Endothelial cell (in vitro differentiated cells): ENCODE measurements around the gene UBXN1. TPM values are rescaled to one million over a fixed set of nuclear protein-coding genes. Genes with fewer than 3 reads are reported as not detected.

Experiments
- DNase-seq: peaks from one replicate; pipeline ENCODE4 v3.0.0; 2021; ENCODE audit warnings: low spot score
- H3K27ac Mint-ChIP-seq: one replicate; pipeline ENCODE4 v1.8.0; 2021; ENCODE audit warnings: mixed read lengths, inconsistent platforms; ENCODE audit not compliant: unreplicated experiment
- H3K27me3 Mint-ChIP-seq: one replicate; pipeline ENCODE4 v1.8.0; 2021; ENCODE audit warnings: mild to moderate bottlenecking, moderate library complexity, mixed read lengths, inconsistent platforms; ENCODE audit not compliant: unreplicated experiment
- H3K36me3 Mint-ChIP-seq: one replicate; pipeline ENCODE4 v1.8.0; 2021; ENCODE audit warnings: mild to moderate bottlenecking, low read depth, mixed read lengths, inconsistent platforms; ENCODE audit not compliant: unreplicated experiment
- H3K4me1 Mint-ChIP-seq: one replicate; pipeline ENCODE4 v1.8.0; 2021; ENCODE audit warnings: mild to moderate bottlenecking, mixed read lengths, inconsistent platforms; ENCODE audit not compliant: unreplicated experiment
- H3K4me3 Mint-ChIP-seq: one replicate; pipeline ENCODE4 v1.8.0; 2021; ENCODE audit warnings: mild to moderate bottlenecking, mixed read lengths, inconsistent platforms; ENCODE audit not compliant: unreplicated experiment
- H3K9me3 Mint-ChIP-seq: one replicate; pipeline ENCODE4 v1.8.0; 2021; ENCODE audit warnings: mixed read lengths, inconsistent platforms; ENCODE audit not compliant: unreplicated experiment
- CTCF ChIP-seq: fragments of 200-600 bp; sonication (generic); IDR thresholded peaks from one replicate; pipeline ENCODE4 v1.5.0; 2021; ENCODE audit warnings: antibody characterized with exemption; ENCODE audit not compliant: unreplicated experiment
- total RNA-seq: library from RNA; stranded (reverse); fragmentation: NEBNext Ultra II Directional; extraction: Animal tissue kit (Norgen Biotek cat#: 25700); gene quantifications from one replicate; pipeline ENCODE4 v1.2.1, GENCODE V29; 2021; ENCODE audit not compliant: unreplicated experiment

The UBXN1 gene
- total RNA-seq, 1 donor from 2014 or later = 137 TPM

- no peaks in the 10 kb centered on the region for H3K9me3 Mint-ChIP-seq
- peaks cover 7% of the 10 kb centered on the region for H3K36me3 Mint-ChIP-seq
- DNase-seq = no peak
- peaks cover 8% of the 10 kb centered on the region for H3K27me3 Mint-ChIP-seq
- peaks cover 27% of the 10 kb centered on the region for H3K4me1 Mint-ChIP-seq
- peak overlapping the region; percentile 79 for H3K4me3 Mint-ChIP-seq
- H3K27ac Mint-ChIP-seq = no peak overlapping the region
- no peak for TF ChIP-seq CTCF
Observed at GRCh38 chr11:62666259-62666926, 12.5 kb downstream of the UBXN1 start.

GRCh38 chr11:62665599-62666258 is 13.1 kb downstream of the UBXN1 start:
- Mint-ChIP-seq H3K27ac (peak overlapping the region; percentile 90), H3K4me1 (peaks cover 21% of the 10 kb centered on the region), H3K27me3 (peaks cover 3% of the 10 kb centered on the region), H3K4me3 (peak overlapping the region; percentile 97), H3K36me3 (peaks cover 4% of the 10 kb centered on the region), H3K9me3 (no peaks in the 10 kb centered on the region)
- peak; percentile 52 for DNase-seq
- TF ChIP-seq CTCF = no peak

GRCh38 chr11:62665075-62665598 is 13.7 kb downstream of the UBXN1 start, which contains the start of the genes C11orf98 and CSKMT:
TSS of gene C11orf98 (minus strand) at chr11:62665210. CDS start at chr11:62665169, 41 bp downstream.
TSS of gene CSKMT (plus strand) at chr11:62665312. CDS start at chr11:62665880, 568 bp downstream.
- Mint-ChIP-seq H3K27ac (peak within 1 kb of the TSS; percentile 90), H3K9me3 (no peaks in the 10 kb centered on the region), H3K27me3 (peaks cover 3% of the 10 kb centered on the region), H3K4me1 (peaks cover 20% of the 10 kb centered on the region), H3K4me3 (peak within 1 kb of the TSS; percentile 97), H3K36me3 (peaks cover 4% of the 10 kb centered on the region)
- no peak for TF ChIP-seq CTCF
- peak; percentile 96 for DNase-seq

GRCh38 chr11:62664405-62665074 is 14.3 kb downstream of the UBXN1 start:
- TF ChIP-seq CTCF = no peak
- H3K4me3 Mint-ChIP-seq = peak overlapping the region; percentile 97
- H3K9me3 Mint-ChIP-seq = no peaks in the 10 kb centered on the region
- peak overlapping the region; percentile 90 for H3K27ac Mint-ChIP-seq
- H3K27me3 Mint-ChIP-seq = peaks cover 3% of the 10 kb centered on the region
- DNase-seq = no peak
- peaks cover 4% of the 10 kb centered on the region for H3K36me3 Mint-ChIP-seq
- H3K4me1 Mint-ChIP-seq = peaks cover 19% of the 10 kb centered on the region
